C4-2B (cell line): ENCODE data around the gene MOSMO.

ENCODE experiments used
- H3K27ac ChIP-seq: fragments of 450-650 bp; 2 replicates; pipeline ENCODE4 v1.5.1; 2017
- CTCF ChIP-seq: fragments of 450-650 bp; conservative IDR thresholded peaks from 2 replicates; pipeline ENCODE4 v1.5.1; 2017; ENCODE audit warnings: mild to moderate bottlenecking
- ZFX ChIP-seq: fragments of 450-650 bp; IDR thresholded peaks from 2 replicates; pipeline ENCODE4 v1.6.1; 2017

The MOSMO gene

GRCh38 chr16:22055881-22056280 is 48.0 kb downstream of the MOSMO start:
- no peak overlapping the region for H3K27ac ChIP-seq
- TF ChIP-seq CTCF (peak; percentile 32), ZFX (no peak)

DNA sequence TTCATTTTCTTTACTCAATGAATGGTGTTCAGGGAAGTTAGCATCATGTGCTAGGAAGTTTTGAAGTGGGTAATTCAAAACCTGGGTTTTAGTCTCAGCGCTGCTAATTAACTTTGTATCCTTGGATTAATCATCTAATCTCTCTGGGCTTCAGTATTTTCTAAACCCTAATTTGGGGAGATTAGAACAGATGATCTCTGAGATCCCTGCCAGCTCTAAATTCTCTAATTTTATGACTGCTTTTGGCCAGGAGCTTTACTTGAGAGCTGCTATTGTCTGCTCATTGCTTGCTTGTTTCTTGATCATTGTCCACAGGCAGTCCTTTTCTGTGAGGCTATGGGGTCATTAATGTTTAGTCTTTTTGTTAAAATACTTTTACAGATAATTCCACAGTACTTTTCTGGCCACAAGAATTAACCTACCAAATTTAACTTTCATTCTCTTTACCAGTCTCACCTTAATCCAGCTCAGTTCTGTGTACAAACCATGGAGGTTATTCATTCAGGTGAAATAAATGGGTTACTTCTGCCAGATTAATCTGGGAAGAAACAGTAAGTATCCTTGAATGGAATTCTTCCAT is 56.1 kb downstream of the MOSMO start:
- TF ChIP-seq CTCF (no peak), ZFX (no peak)
- H3K27ac ChIP-seq = no peak overlapping the region

GRCh38 chr16:22065252-22065651 is 57.3 kb downstream of the MOSMO start:
- H3K27ac ChIP-seq = no peak overlapping the region
- TF ChIP-seq ZFX (no peak), CTCF (no peak)

- no peak for TF ChIP-seq CTCF
- TF ChIP-seq ZFX = no peak
- H3K27ac ChIP-seq = no peak overlapping the region
These were observed 62.7 kb downstream of the MOSMO start for GRCh38 chr16:22070361-22071330.

DNA sequence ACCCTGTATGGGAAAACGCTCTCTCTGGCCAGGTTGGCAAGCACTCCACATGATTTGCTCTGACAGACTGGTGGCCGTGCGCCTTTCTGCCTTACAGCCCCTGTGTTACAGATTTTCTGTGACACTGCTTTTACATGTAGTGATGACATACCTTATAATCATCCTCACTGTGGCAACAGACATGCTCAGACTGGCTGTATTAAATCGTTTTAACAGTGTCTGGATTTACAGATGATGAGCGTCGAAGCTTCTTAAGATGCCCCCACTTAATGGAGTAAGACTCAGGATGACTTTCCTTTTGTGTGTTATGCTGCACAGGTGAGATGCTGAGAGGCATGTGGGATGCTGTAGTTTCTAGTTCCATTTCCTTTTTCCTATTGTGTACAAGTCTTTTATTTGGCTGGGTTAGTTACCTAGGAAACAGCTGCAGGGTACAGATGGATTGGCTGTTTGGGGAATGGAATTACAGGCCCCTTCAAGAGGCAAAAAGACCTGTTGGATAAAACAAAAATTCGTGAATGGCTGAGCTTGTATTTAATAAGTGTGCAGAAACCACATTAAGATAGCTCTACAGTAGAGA is 63.5 kb downstream of the MOSMO start:
- no peak overlapping the region for H3K27ac ChIP-seq
- no peak for TF ChIP-seq CTCF
- TF ChIP-seq ZFX = no peak

DNA sequence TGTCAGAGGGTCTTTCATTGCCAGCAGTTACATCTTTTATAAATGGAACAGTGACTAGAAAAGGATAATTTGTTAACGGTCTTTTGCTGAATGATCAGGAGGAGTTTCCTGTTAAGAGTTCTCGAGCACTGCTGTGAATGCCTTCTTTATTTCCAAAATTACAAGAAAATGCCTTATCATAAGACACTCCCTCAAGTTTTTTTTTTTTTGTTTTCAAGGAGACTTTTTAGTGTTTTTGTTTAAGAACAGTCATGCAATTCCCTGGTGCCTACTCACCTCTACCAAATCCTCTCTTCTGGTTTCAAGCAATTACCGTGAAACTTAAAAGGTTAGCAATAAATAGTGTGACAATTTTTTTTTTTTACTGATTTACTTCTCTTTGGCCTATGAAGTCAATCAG is 65.4 kb downstream of the MOSMO start:
- H3K27ac ChIP-seq = no peak overlapping the region
- no peak for TF ChIP-seq CTCF
- no peak for TF ChIP-seq ZFX
